Left lung (tissue), 10 donors: ENCODE results near the gene NMNAT2. TPM values are rescaled to one million over a fixed set of nuclear protein-coding genes. Genes with fewer than 3 reads are reported as not detected.

Experiments used
- ATAC-seq: fragments of 200-7000 bp; cut with Tn5 transposase; one replicate; pipeline ENCODE4 v1.9.1; 2020; ENCODE audit warnings: moderate library complexity
- DNase-seq, 4 donors: peaks; one replicate each; pipeline ENCODE4 v3.0.0-alpha.2; 2013 to 2020
- H3K27ac ChIP-seq, 2 donors: fragments of 200-600 bp; sonication (generic) in 1 of 2; one replicate each; pipeline versions ENCODE4 v1.5.0 to v1.8.0; 2020 to 2021
- H3K27me3 ChIP-seq, 2 donors: fragments of 200-600 bp; sonication (generic) in 1 of 2; one replicate each; pipeline versions ENCODE4 v1.5.0 to v1.8.0; 2020 to 2021
- H3K36me3 ChIP-seq, 2 donors: fragments of 200-600 bp; sonication (generic) in 1 of 2; one replicate each; pipeline versions ENCODE4 v1.5.0 to v1.8.0; 2020 to 2021
- H3K4me1 ChIP-seq, 2 donors: fragments of 200-600 bp; one replicate each; pipeline ENCODE4 v1.8.0; 2021
- H3K4me3 ChIP-seq, 2 donors: fragments of 200-600 bp; sonication (generic) in 1 of 2; one replicate each; pipeline versions ENCODE4 v1.5.0 to v1.8.0; 2020 to 2021; ENCODE audit warnings: mild to moderate bottlenecking in 1 of 2
- H3K9me3 ChIP-seq, 2 donors: fragments of 200-600 bp; sonication (generic) in 1 of 2; one replicate each; pipeline versions ENCODE4 v1.5.0 to v1.8.0; 2020 to 2021
- CTCF ChIP-seq, 2 donors: fragments of 200-600 bp; sonication (generic) in 1 of 2; IDR thresholded peaks; one replicate each; pipeline versions ENCODE4 v1.5.0 to v1.8.0; 2021; ENCODE audit warnings: antibody characterized with exemption in 2 of 2
- intact Hi-C, 2 donors: fragments of 100-400 bp; cut with DNase I; formaldehyde crosslinking; loops; one replicate each; pipeline versions ENCODE4 v1.11.2 to v1.14.2; 2022
- polyA plus RNA-seq, 6 donors: library from polyadenylated mRNA; unstranded; fragments of 120-200 nt; gene quantifications; one replicate each; pipeline ENCODE4 v1.2.1, GENCODE V29; 2013; ENCODE audit not compliant: insufficient read length in 6 of 6
- total RNA-seq, 2 donors: library from RNA; stranded (reverse); fragmentation: NEBNext Ultra II Directional; extraction: Animal tissue kit (Norgen Biotek cat#: 25700); gene quantifications; one replicate each; pipeline ENCODE4 v1.2.1, GENCODE V29; 2021
- donor health status: DM: no; HTN: yes; CAD: no.
- donor health status: DM: no; HTN: no; CAD: no.

The NMNAT2 gene
- total and polyA plus RNA-seq, 8 donors = 1.1 to 2.9 (median 1.5) TPM

- DNase-seq = no peak
- no peak overlapping the region for H3K27ac ChIP-seq
- no peak for ATAC-seq
These were observed 194.7 kb downstream of the NMNAT2 start for GRCh38 chr1:183223467-183223866.

GRCh38 chr1:183222909-183223308, 195.3 kb downstream of the NMNAT2 start:
- no peaks in the 10 kb centered on the region for H3K27me3 ChIP-seq
- intact Hi-C loops = loop anchor here in 1 of 2 donors (10.0 kb wide), 1 partner anchor 258 kb away; no protein-coding TSS in a partner anchor
- ATAC-seq (no peak), DNase-seq (no peak)
- H3K27ac ChIP-seq = no peak overlapping the region
- TF ChIP-seq CTCF (IDR thresholded peaks at IDR 0.05) = no peak
- H3K4me3 ChIP-seq = no peak overlapping the region
- no peaks in the 10 kb centered on the region for H3K36me3 ChIP-seq
- H3K4me1 ChIP-seq = peaks cover 9 to 12% of the 10 kb centered on the region in 2 donors
- no peaks in the 10 kb centered on the region for H3K9me3 ChIP-seq

More at GRCh38 chr1:183223467-183223866, 194.7 kb downstream of the NMNAT2 start:
- Histone ChIP-seq H3K4me1 (peaks cover 9% of the 10 kb centered on the region in 2 donors), H3K9me3 (no peaks in the 10 kb centered on the region), H3K4me3 (no peak overlapping the region), H3K36me3 (no peaks in the 10 kb centered on the region), H3K27me3 (no peaks in the 10 kb centered on the region)
- TF ChIP-seq CTCF (IDR thresholded peaks at IDR 0.05) = no peak
- intact Hi-C loops = loop anchor here in 1 of 2 donors (10.0 kb wide), 1 partner anchor 259 kb away; no protein-coding TSS in a partner anchor

- Histone ChIP-seq H3K27me3 (no peaks in the 10 kb centered on the region), H3K36me3 (no peaks in the 10 kb centered on the region), H3K4me1 (peaks cover 9 to 16% of the 10 kb centered on the region in 2 donors), H3K4me3 (no peak overlapping the region), H3K27ac (no peak overlapping the region), H3K9me3 (no peaks in the 10 kb centered on the region)
- DNase-seq (no peak), ATAC-seq (no peak)
- intact Hi-C loops = loop anchor here in 1 of 2 donors (10.0 kb wide), 1 partner anchor 255 kb away; no protein-coding TSS in a partner anchor
- no peak for TF ChIP-seq CTCF (IDR thresholded peaks at IDR 0.05)
These were observed 198.6 kb downstream of the NMNAT2 start for GRCh38 chr1:183219616-183220009.

- no peak overlapping the region for H3K4me3 ChIP-seq
- no peak for TF ChIP-seq CTCF (IDR thresholded peaks at IDR 0.05)
- H3K27ac ChIP-seq = no peak overlapping the region
- H3K27me3 ChIP-seq = no peaks in the 10 kb centered on the region
- peaks cover 9 to 19% of the 10 kb centered on the region in 2 donors for H3K4me1 ChIP-seq
- DNase-seq (peak in 3 of 4 donors; percentile 51 to 84 (median 73)), ATAC-seq (peak; percentile 92)
- H3K9me3 ChIP-seq = no peaks in the 10 kb centered on the region
- intact Hi-C loops = no loop called here
- no peaks in the 10 kb centered on the region for H3K36me3 ChIP-seq
These were observed 199.1 kb downstream of the NMNAT2 start for GRCh38 chr1:183218971-183219615.

GRCh38 chr1:183218027-183218618, 200.1 kb downstream of the NMNAT2 start:
- DNase-seq (peak in 1 of 4 donors; percentile 65), ATAC-seq (no peak)
- Histone ChIP-seq H3K9me3 (no peaks in the 10 kb centered on the region), H3K27me3 (no peaks in the 10 kb centered on the region), H3K36me3 (no peaks in the 10 kb centered on the region), H3K4me1 (peaks cover 9 to 19% of the 10 kb centered on the region in 2 donors), H3K27ac (no peak overlapping the region), H3K4me3 (no peak overlapping the region)
- no peak for TF ChIP-seq CTCF (IDR thresholded peaks at IDR 0.05)
- intact Hi-C loops = no loop called here
